IMR-90 (cell line): ENCODE results near the gene CARMIL1. TPM values are rescaled to one million over a fixed set of nuclear protein-coding genes. Genes with fewer than 3 reads are reported as not detected.

ENCODE experiments used
- ATAC-seq: fragments of 200-7000 bp; cut with Tn5 transposase; 2 replicates; pipeline ENCODE4 v1.9.1; 2020; ENCODE audit warnings: low read depth, mild to moderate bottlenecking, moderate library complexity
- BruUV-seq: library from RNA; stranded (reverse); fragments of 400-500 nt; replicated peaks from 2 replicates; lab custom pipeline; 2021; lab: Mats Ljungman, UMichigan
- CTCF ChIA-PET: fragments of 300-600 bp; formaldehyde crosslinking; extraction: SDS; loops from one replicate; lab custom pipeline; 2021; ENCODE audit warnings: antibody characterized with exemption; lab: Yijun Ruan, JAX
- POLR2A ChIA-PET: fragments of 300-600 bp; sonication (Branson Sonifier 250); formaldehyde crosslinking; loops from one replicate; lab custom pipeline; 2022; ENCODE audit warnings: antibody characterized with exemption; ENCODE audit not compliant: unreplicated experiment; lab: Charles Lee
- DNase-seq: peaks from one replicate; pipeline ENCODE4 v3.0.0; 2013
- H2AFZ ChIP-seq: replicated peaks from 2 replicates; pipeline ENCODE3; 2013; ENCODE audit warnings: low read length, mild to moderate bottlenecking; ENCODE audit not compliant: poor library complexity
- H2AK5ac ChIP-seq: 2 replicates; pipeline ENCODE4 v1.6.1; 2013; ENCODE audit warnings: low read depth, low read length, inconsistent platforms
- H2AK9ac ChIP-seq: replicated peaks from 2 replicates; pipeline ENCODE3; 2013; ENCODE audit warnings: mild to moderate bottlenecking, low read depth, low read length, moderate library complexity; ENCODE audit not compliant: poor library complexity
- H2BK120ac ChIP-seq: 2 replicates; pipeline ENCODE4 v1.6.1; 2013; ENCODE audit warnings: low read depth, low read length, inconsistent platforms
- H2BK15ac ChIP-seq: 3 replicates; pipeline ENCODE4 v1.6.1; 2013; ENCODE audit warnings: low read depth, low read length, inconsistent platforms
- H2BK20ac ChIP-seq: 2 replicates; pipeline ENCODE4 v1.6.1; 2013; ENCODE audit warnings: low read depth, mild to moderate bottlenecking, inconsistent platforms, low read length, moderate library complexity
- H2BK5ac ChIP-seq: 2 replicates; pipeline ENCODE4 v1.6.1; 2013; ENCODE audit warnings: mild to moderate bottlenecking, low read depth, low read length, inconsistent platforms; ENCODE audit not compliant: poor library complexity, severe bottlenecking
- H3K14ac ChIP-seq: replicated peaks from 2 replicates; pipeline ENCODE4 v1.6.1; 2013; ENCODE audit warnings: low read depth, low read length, inconsistent platforms
- H3K18ac ChIP-seq: 2 replicates; pipeline ENCODE4 v1.6.1; 2013; ENCODE audit warnings: low read depth, low read length, control low read depth
- H3K23ac ChIP-seq: 2 replicates; pipeline ENCODE4 v1.6.1; 2013; ENCODE audit warnings: low read depth, low read length, inconsistent platforms
- H3K27ac ChIP-seq: 2 replicates; pipeline ENCODE4 v1.5.1; 2013; ENCODE audit warnings: mild to moderate bottlenecking, control low read depth, low read length; ENCODE audit not compliant: insufficient read depth
- H3K27me3 ChIP-seq: 2 replicates; pipeline ENCODE4 v1.6.1; 2013; ENCODE audit warnings: low read length; ENCODE audit not compliant: control insufficient read depth, insufficient read depth
- H3K36me3 ChIP-seq: 2 replicates; pipeline ENCODE4 v1.6.1; 2013; ENCODE audit warnings: low read length, mixed read lengths; ENCODE audit not compliant: control insufficient read depth, insufficient read depth
- H3K4ac ChIP-seq: 2 replicates; pipeline ENCODE4 v1.6.1; 2013; ENCODE audit warnings: low read depth, low read length, inconsistent platforms
- H3K4me1 ChIP-seq: 2 replicates; pipeline ENCODE4 v1.6.1; 2013; ENCODE audit warnings: low read length, mixed read lengths; ENCODE audit not compliant: control insufficient read depth, insufficient read depth
- H3K4me2 ChIP-seq: 2 replicates; pipeline ENCODE4 v1.6.1; 2013; ENCODE audit warnings: low read depth, mild to moderate bottlenecking, control low read depth, low read length, moderate library complexity
- H3K4me3 ChIP-seq: 2 replicates; pipeline ENCODE4 v1.5.1; 2013; ENCODE audit warnings: low read depth, mild to moderate bottlenecking, control low read depth, low read length, moderate library complexity; ENCODE audit not compliant: insufficient read depth
- H3K56ac ChIP-seq: 2 replicates; pipeline ENCODE4 v1.6.1; 2013; ENCODE audit warnings: low read length, inconsistent platforms; ENCODE audit not compliant: insufficient read depth; ENCODE audit errors: extremely low read depth
- H3K79me1 ChIP-seq, 2 experiments: 2 replicates each; pipeline ENCODE4 v1.6.1; 2013; ENCODE audit warnings: low read length in 2 of 2, inconsistent platforms in 1 of 2, low read depth in 1 of 2
- H3K9ac ChIP-seq: 2 replicates; pipeline ENCODE4 v1.6.1; 2013; ENCODE audit warnings: low read depth, low read length, control low read depth
- H3K9me1 ChIP-seq: 2 replicates; pipeline ENCODE4 v1.6.1; 2013; ENCODE audit warnings: low read length, inconsistent platforms; ENCODE audit not compliant: insufficient read depth
- H3K9me3 ChIP-seq: 2 replicates; pipeline ENCODE4 v1.6.1; 2013; ENCODE audit warnings: low read length; ENCODE audit not compliant: control insufficient read depth, insufficient read depth
- H4K20me1 ChIP-seq: 2 replicates; pipeline ENCODE4 v1.6.1; 2013; ENCODE audit warnings: low read length, inconsistent platforms; ENCODE audit not compliant: insufficient read depth
- H4K5ac ChIP-seq: 2 replicates; pipeline ENCODE4 v1.6.1; 2013; ENCODE audit warnings: mild to moderate bottlenecking, low read depth, low read length, control low read depth
- H4K8ac ChIP-seq, 2 experiments: 2 replicates each; pipeline ENCODE4 v1.6.1; 2013; ENCODE audit warnings: low read depth in 2 of 2, low read length in 2 of 2, control low read depth in 1 of 2, inconsistent platforms in 1 of 2
- H4K91ac ChIP-seq: 2 replicates; pipeline ENCODE4 v1.6.1; 2013; ENCODE audit warnings: low read depth, low read length, inconsistent platforms; ENCODE audit not compliant: insufficient read depth
- MAFK ChIP-seq: IDR thresholded peaks from 2 replicates; pipeline ENCODE4 v1.6.1; 2012; ENCODE audit warnings: low read depth, low read length, improper control_type of control experiment
- MAZ ChIP-seq: IDR thresholded peaks from 2 replicates; pipeline ENCODE4 v1.6.1; 2012; ENCODE audit warnings: low read depth, mild to moderate bottlenecking, low read length, improper control_type of control experiment, moderate library complexity, borderline replicate concordance
- RFX5 ChIP-seq: IDR thresholded peaks from 2 replicates; pipeline ENCODE4 v1.8.0; 2012; ENCODE audit warnings: low read depth, mild to moderate bottlenecking, low read length, moderate library complexity
- WGBS, 2 experiments: methylation state at CpG; one replicate each; pipeline versions ENCODE4 v1.1.5 to v1.1.7; 2013; ENCODE audit warnings: missing lambda C conversion rate in 2 of 2; ENCODE audit not compliant: insufficient read length in 1 of 2; ENCODE audit errors: extremely low coverage in 2 of 2; 5-methylcytosine and 5-hydroxymethylcytosine counted together
- dilution Hi-C: fragments of 300-500 bp; cut with HindIII; formaldehyde crosslinking; loops from one replicate; pipeline ENCODE4 v1.14.3; 2018; ENCODE audit warnings: low sequenced_read_pairs; ENCODE audit not compliant: unreplicated experiment
- in situ Hi-C: fragments of 300-500 bp; cut with MboI; formaldehyde crosslinking; loops from 3 replicates; pipeline ENCODE4 v1.14.3; 2019; ENCODE audit warnings: low sequenced_read_pairs, inconsistent platforms, mixed read lengths
- intact Hi-C: fragments of 100-400 bp; cut with micrococcal nuclease; formaldehyde crosslinking; loops from 2 replicates; pipeline ENCODE4 v1.10.0; 2022
- polyA plus RNA-seq, 3 experiments: library from polyadenylated mRNA; depleted of rRNA; stranded (reverse); fragments of >200 nt; gene quantifications; 2 replicates each; pipeline ENCODE4 v1.2.3, GENCODE V29; 2012; ENCODE audit warnings: low replicate concordance in 1 of 3
- total RNA-seq: library from RNA; depleted of rRNA; stranded (reverse); fragments of >200 nt; gene quantifications from 2 replicates; pipeline ENCODE4 v1.2.3, GENCODE V29; 2012
- TF ChIP-seq, protein P1 (sequence below): fragments of 150-350 bp; IDR thresholded peaks from 2 replicates; pipeline ENCODE4 v1.6.1; 2016; ENCODE audit warnings: low read depth, mild to moderate bottlenecking, low read length, moderate library complexity, borderline replicate concordance

CARMIL1 gene
- total and polyA plus RNA-seq, 2 of the 4 experiments (the other 2 are of a cell fraction) = 1.3 to 2.9 TPM

DNA sequence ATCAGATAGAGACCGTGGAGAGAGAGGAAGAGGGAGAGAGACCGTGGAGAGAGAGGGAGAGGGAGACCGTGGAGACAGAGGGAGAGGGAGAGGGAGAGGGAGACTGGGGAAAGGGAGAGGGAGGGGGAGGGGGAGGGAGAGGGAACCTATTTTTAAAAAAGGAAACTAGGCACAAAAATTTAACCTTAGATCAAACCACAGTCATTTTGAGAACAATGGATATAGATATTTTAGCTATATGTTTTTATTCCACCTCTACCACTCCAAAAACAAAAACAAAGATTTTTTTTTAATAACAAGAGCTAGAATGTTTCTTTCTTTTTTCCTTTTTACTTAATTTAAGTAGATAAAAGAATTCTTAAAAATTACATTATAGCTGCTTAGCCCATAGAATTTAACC lies 307.8 kb downstream of the CARMIL1 start:
- H3K14ac ChIP-seq = no peak overlapping the region
- H4K91ac ChIP-seq = no peak overlapping the region
- no peaks in the 10 kb centered on the region for H3K4me1 ChIP-seq
- H3K9me3 ChIP-seq = no peaks in the 10 kb centered on the region
- H2BK120ac ChIP-seq = no peak overlapping the region
- no peak overlapping the region for H3K18ac ChIP-seq
- no TSS peak for BruUV-seq
- ChIA-PET POLR2A (no interaction called here), CTCF (interaction anchor here (0.7 kb wide), 1 partner anchor 10 kb away, joined by 4 read pairs; no protein-coding TSS in a partner anchor)
- H2AK5ac ChIP-seq = no peak overlapping the region
- no peaks in the 10 kb centered on the region for H3K79me1 ChIP-seq
- no peak overlapping the region for H3K23ac ChIP-seq
- no peak overlapping the region for H4K5ac ChIP-seq
- TF ChIP-seq, protein P1, sequence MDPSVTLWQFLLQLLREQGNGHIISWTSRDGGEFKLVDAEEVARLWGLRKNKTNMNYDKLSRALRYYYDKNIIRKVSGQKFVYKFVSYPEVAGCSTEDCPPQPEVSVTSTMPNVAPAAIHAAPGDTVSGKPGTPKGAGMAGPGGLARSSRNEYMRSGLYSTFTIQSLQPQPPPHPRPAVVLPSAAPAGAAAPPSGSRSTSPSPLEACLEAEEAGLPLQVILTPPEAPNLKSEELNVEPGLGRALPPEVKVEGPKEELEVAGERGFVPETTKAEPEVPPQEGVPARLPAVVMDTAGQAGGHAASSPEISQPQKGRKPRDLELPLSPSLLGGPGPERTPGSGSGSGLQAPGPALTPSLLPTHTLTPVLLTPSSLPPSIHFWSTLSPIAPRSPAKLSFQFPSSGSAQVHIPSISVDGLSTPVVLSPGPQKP = no peak
- TF ChIP-seq MAZ (no peak), RFX5 (no peak), MAFK (no peak)
- no peak for DNase-seq
- H2BK20ac ChIP-seq = no peak overlapping the region
- no peak overlapping the region for H2BK15ac ChIP-seq
- H3K9me1 ChIP-seq = no peaks in the 10 kb centered on the region
- in situ Hi-C loops = no loop called here
- H3K4me3 ChIP-seq = no peak overlapping the region
- WGBS, 2 experiments = no CpG with 5 or more reads among the region's 3 CpGs
- no peak overlapping the region for H2AFZ ChIP-seq
- no peaks in the 10 kb centered on the region for H3K27me3 ChIP-seq
- intact Hi-C loops = no loop called here
- no peak overlapping the region for H2BK5ac ChIP-seq
- no peak overlapping the region for H3K56ac ChIP-seq
- dilution Hi-C loops = no loop called here
- no peak overlapping the region for H3K4me2 ChIP-seq
- H3K36me3 ChIP-seq = no peaks in the 10 kb centered on the region
- H2AK9ac ChIP-seq = no peak overlapping the region
- H4K20me1 ChIP-seq = no peaks in the 10 kb centered on the region
- H3K4ac ChIP-seq = no peak overlapping the region
- H4K8ac ChIP-seq = no peak overlapping the region
- no peak overlapping the region for H3K9ac ChIP-seq
- H3K27ac ChIP-seq = no peak overlapping the region
- ATAC-seq = no peak
